Head of caudate nucleus (tissue), 42 donors: Measurements from ENCODE around the gene UCK2.

ENCODE experiments used
- DNase-seq, 42 donors: peaks; one replicate each; pipeline versions ENCODE4 v3.0.0 to v3.0.0-alpha.2; 2020 to 2021; ENCODE audit warnings: mixed read lengths in 7 of 42
- intact Hi-C: fragments of 100-400 bp; cut with DNase I; formaldehyde crosslinking; loops from one replicate; pipeline ENCODE4 v1.15.0; 2022

UCK2 gene

DNA sequence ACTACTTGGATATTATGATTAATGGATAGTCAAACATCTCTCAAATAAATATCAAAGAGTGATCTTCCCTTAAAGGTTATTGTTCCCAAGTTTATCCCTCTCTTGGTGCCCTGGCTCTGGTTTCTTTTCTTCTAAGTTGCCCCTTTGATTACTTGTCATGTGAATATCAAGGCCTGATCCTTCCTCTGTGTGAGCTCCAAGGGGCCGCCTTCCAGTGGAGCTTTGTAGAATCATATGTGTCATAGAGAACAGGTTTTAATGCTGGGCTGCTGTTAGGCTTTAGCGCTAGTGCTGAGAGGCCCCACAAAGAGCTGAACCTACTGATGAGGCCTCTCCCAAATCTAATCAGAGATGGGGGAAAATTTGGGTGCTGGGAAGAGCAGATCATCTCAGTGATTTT is 25.5 kb downstream of the UCK2 start:
- intact Hi-C loops = no loop called here
- no peak for DNase-seq

- intact Hi-C loops = no loop called here
- DNase-seq = no peak
These were observed 26.2 kb downstream of the UCK2 start for GRCh38 chr1:165853528-165854075.

DNA sequence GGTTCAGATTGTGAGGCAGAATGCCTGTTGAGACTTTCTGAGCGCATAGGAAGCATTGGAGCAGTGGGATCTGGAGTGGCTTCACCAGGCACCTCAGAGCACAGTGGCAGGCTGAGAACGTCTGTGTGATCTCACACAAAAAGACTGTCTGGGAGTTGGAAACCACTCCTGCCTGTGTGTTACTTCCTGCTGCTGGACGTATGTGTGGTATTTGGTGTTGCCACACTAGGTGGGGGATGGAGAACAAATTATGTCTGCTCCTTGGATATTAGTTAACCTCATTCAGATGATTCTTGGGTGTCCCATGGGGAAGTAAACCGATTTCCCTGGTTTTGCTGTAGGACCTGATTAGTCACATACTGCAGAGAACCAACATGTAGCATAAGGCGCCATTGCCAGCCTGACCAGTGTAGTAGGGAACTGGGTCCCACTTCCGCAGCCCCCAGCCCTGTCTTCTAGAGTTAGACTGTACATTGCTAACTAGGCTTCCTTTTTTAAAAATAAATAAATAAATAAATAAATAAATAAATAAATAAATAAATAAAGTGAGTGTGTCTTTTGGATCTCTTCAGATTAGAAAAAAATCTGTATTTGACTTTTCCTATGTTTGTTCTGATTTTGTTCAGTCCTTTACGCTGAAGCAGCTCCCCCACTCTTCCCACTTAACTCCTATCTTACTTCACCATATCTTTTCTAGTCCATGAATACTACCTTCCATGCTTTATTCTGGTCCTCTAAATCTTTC is 26.9 kb downstream of the UCK2 start:
- DNase-seq = no peak
- intact Hi-C loops = no loop called here

DNA sequence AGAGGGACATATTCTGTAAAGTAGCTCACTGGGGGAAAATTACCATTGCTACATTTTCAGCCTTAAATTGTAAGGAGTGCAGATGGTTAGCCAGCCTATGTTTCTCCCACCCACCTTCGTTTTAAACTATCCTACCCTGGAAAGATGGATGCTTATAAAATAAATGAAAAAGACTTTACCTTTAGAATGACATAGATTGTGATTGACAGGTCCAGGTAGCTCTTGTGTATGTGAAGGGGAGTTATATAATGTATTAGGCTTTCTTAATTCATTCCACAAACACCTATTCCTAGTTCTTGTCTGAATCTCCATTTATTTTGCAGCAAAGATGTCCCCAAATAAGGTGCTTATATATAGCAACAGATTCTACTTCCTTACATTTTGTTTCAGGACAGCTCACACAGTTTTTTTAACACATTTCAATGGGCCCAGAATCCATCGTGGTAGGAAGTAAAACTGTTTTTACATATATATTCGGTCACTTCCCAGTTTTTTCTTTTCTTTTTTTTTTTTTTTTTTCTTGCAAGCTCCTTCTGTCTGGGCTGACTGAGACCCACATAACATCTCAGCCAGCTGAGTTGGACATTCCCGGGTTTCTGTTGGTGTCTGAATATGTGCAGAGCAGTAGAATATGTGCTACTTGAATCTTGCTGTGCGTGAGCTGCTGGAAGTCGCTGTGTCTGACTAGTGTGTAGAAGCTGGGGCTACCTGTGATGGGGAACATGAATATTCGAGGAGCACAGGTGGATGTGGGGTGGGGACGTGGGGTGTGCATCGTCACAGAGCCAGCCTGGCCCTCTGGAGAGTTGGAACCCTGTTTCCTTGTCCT is 27.8 kb downstream of the UCK2 start:
- DNase-seq = no peak
- intact Hi-C loops = no loop called here

DNA sequence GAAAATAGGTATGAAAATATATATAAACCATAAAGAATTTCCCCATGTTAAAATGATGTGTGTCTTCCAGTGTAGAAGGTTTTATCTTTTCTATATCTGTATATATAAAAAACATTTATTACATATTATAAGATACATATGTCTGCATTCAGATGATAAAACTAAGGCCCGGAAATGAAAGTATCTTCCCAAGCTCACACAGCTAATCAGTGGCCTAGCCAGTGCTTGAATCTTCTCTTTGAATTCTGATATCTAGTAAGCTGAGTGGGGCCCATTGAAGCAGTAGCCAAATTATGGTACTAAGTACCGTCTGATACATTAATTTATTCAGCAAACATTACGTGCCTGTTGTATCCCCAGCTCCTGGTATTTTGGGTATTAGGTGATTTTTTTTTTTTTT is 28.6 kb downstream of the UCK2 start:
- intact Hi-C loops = no loop called here
- no peak for DNase-seq

- DNase-seq = no peak
- intact Hi-C loops = no loop called here
These were observed 29.2 kb downstream of the UCK2 start for GRCh38 chr1:165856606-165857005.

DNA sequence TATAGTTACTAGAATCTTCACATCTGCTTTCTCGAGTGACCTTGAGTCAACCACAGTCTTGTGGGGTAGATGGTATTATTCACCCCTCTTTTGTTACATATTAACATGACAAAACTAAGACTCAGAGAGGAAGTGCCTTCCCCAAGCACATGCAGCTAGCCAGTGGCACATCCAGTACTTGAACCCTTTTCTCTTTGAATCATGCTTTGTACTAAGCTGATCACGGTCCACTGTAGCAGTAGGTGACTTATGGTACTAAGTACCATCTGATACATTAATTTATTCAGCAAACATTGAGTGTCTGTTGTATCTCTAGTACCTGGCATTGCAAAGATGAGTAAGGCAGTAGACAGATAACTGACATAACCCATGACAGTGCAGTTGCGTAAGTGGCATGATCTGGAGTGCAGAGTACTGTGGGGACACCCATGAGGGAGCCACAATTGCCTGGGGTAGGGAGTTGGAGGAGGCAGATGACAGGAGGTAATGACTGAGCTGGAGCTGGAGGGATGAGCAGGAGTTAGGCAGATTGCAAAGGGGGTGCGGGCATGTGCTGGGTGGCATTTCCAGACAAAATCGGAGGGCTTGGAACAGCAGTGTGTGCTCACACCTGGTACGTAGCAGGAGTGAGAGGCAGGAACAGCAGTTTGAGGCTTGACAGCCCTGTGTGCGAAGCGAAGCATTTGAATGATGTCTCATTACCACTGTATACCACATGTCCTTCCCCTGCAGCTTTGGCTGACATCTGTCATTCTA is 29.8 kb downstream of the UCK2 start:
- DNase-seq = peak; percentile 26 to 90 (median 67)
- intact Hi-C loops = no loop called here

GRCh38 chr1:165858364-165858823 is 31.0 kb downstream of the UCK2 start:
- DNase-seq = no peak
- intact Hi-C loops = no loop called here

GRCh38 chr1:165858967-165859845 is 31.8 kb downstream of the UCK2 start:
- intact Hi-C loops = no loop called here
- DNase-seq = no peak

- intact Hi-C loops = no loop called here
- DNase-seq = no peak
These were observed 32.7 kb downstream of the UCK2 start for GRCh38 chr1:165860065-165860464.

DNA sequence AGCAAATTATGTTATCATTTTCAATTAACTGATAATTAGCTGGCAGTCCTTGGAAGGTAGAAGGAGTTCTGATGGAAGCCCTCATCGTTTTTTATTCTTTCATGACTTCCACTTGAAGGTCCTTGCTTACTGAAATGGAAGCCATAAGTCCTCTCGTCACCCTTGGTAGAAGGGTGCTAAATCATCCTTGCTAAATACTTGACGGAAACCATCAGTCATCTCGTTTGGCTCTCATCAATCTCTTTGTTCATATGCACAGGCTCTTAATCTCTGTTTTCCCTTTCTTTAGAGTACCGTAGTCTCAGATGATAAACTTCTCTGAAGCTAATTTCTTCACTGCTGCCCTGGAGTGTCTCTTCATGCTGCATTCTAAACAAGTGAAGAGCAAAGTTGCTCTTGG is 34.5 kb downstream of the UCK2 start:
- no peak for DNase-seq
- intact Hi-C loops = no loop called here

- intact Hi-C loops = no loop called here
- DNase-seq = peak in 1 of 42 donors; percentile 24
These were observed 35.0 kb downstream of the UCK2 start for GRCh38 chr1:165862448-165862847.

DNA sequence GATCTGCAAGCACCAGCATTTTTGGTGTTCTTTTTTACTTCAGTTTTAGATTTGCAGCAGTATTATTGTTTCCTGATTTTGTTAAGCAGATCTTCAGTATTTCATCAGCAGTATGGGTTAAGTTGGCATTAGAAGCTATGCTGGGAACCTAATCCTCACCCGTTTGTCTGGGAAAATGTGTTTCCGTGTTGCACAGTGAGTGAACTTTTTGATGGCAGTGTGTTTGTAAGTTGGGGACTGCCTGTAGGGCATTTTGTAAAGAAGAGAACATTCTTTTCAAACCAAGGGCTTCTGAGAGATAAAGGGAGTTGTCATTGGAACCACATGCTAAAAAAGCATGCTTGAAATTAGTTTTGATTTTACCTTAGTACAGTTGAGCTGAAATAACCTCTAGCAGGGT is 35.9 kb downstream of the UCK2 start:
- intact Hi-C loops = no loop called here
- DNase-seq = no peak

GRCh38 chr1:165865633-165866340 is 38.4 kb downstream of the UCK2 start:
- no peak for DNase-seq
- intact Hi-C loops = no loop called here

DNA sequence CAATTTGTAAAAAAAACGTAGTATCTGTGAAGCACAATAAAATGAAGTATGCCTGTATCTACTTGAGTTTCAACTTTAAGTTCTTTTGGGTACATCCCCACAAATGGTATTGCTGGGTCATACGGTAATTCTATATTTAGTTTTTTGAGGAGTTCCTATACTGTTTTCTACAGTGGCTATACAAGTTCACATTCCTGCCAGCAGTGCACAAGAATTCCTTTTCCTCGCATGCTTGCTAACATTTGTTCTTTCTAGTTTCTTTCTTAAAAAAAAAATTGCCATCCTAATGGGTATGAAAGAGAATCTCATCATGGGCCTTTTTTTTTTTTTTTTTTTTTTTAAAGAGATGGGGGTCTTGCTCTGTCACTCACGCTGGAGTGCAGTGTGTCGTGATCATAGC is 41.9 kb downstream of the UCK2 start:
- intact Hi-C loops = no loop called here
- no peak for DNase-seq

GRCh38 chr1:165871311-165872067 is 44.1 kb downstream of the UCK2 start:
- DNase-seq = peak; percentile 27 to 81 (median 60)
- intact Hi-C loops = no loop called here

DNA sequence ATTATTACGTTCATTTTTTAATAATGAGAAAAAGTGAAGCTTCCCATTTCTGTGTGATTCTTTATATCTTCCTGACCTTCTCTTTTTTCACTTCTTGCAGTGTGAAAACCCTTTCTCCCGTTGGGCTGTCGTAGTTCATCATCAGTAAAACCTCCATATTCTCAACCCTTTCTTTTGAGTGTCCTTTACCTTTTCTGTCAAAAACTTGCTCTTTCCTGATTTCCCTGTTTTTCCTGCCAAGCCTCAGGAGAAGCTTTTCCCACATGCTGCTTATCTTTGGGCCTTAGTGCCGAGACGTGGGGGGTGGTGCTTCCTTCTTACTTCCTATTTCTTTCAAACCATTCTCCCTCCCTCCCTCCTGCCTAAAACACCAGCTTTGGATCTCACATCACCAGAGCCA is 46.1 kb downstream of the UCK2 start:
- no peak for DNase-seq
- intact Hi-C loops = no loop called here
